OCI-M1 (cell line): Measurements from ENCODE around the gene TMEM92.

Experiments
- DNase-seq: peaks from one replicate; lab custom pipeline; 2025; lab: John Stamatoyannopoulos, UW

Gene TMEM92

DNA sequence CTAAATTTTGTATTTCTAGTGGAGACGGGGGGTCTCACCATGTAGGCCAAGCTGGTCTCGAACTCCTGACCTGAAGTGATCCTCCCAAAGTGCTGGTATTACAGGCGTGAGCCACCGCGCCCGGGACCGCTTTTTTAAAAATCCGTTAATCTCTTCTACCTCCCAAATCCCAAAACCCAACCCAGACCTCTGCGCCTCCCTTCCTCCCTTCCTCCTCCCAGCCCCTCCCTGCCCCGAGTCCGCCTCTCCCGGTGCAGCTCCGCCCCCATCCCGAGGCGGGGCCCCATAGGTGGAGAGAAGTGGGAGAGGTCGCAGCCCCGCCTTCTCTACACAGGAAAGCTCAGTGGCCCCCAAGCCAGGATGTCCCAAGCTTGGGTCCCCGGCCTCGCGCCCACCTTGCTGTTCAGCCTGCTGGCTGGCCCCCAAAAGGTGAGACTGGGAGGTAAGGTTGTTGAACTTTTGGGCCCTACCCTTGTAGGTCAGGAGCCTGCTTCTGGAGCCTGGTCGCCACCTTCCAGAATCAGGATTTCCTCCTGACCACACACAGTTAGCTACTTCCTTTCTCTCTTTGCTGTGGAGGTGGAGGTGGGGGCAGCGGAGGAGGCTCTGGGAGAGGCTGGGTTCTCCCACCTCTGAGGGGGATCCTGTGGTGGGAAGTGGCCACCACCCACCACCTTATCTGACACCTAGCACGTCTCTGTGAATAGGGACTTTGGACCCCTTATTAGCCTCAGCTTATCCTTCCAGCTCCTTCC is at the start of gene TMEM92:
Gene TMEM92 (plus strand): TSS at position 325 of the 755 bp plus-strand sequence. CDS start 36 bp downstream, at position 361.
- DNase-seq, result no peak

DNA sequence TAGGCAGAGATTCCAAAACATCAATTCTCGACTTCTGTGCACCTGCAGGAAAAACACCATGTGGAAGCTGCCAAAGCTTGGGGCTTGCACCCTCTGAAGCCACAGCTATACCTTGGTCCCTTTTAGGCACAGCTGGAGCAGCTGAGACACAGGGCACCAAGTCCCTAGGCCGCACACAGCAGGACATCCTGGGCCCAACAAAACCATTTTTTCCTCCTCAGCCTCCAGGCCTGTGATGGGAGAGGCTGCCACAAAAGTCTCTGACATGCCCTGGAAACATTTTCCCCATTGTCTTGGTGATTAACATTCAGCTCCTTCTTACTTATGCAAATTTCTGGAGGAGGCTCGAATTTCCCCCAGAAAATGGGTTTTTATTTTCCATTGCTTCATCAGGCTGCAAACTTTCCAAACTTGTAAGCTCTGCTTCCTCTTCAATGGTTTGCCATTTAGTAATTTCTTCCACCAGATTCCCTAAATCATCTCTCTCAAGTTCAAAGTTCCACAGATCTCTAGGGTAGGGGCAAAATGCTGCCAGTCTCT is 48.5 kb upstream of the TMEM92 start:
- DNase-seq, result no peak

DNA sequence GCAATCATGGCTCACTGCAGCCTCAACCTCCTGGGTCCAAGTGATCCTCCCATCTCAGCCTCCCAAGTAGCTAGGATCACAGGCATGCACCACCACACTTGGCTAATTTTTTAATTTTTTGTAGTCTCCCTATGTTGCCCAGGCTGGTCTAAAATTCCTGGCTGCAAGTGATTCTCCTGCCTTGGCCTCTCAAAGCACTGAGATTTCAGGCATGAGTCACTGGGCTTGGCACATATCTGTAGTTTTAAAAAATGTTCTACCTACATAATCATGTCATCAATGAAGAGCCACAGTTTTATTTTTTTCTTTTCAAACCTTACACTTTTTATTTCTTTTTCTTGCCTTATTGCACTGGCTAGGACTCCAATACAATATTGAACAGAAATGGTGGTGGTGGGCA is 39.7 kb upstream of the TMEM92 start:
- DNase-seq, result no peak

DNA sequence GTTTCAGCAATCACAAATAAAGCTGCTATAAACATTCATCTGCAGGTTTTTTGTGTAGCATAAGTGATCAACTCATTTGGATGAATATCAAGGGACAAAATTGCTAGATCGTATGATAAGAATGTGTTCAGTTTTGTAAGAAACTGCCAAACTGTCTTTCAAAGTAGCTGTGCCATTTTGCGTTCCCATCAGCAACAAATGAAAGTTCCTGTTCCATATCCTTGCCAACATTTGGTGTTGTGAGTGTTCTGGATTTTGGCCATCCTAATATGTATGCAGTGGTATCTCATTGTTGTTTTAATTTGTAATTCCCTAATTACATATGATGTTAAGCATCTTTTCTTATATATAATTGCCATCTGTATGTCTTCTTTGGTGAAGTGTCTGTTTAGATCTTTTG is 36.4 kb upstream of the TMEM92 start:
- no peak for DNase-seq

DNA sequence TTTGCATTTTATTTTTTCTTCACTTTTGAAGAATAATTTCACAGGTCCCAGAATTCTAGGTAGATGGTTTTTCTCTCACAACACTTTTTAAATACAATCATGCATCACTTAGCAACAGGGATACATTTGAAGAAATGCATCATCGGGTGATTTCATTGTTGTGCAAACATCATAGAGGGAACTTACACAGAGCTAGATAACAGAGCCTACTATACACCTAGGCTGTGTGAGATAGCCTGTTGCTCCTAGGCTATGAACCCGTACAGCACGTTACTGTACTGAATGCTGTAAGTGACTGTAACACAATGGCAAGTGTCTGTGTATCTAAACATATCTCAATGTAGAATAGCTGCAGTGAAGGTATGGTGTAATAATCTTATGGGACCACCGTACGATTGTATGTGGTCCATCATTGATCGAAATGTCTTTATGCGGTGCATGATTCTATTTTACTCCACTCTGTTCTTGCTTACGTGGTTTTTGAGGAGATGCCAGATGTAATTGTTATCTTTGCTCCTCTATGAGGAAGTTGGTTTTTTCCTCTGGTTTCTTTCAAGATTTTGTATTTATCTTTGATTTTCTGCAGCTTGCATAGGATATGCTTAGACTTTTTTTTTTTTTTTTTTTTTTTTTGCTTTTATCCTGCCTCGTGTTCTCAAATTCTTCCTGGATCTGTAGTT is 35.5 kb upstream of the TMEM92 start:
- DNase-seq, result peak; percentile 56

DNA sequence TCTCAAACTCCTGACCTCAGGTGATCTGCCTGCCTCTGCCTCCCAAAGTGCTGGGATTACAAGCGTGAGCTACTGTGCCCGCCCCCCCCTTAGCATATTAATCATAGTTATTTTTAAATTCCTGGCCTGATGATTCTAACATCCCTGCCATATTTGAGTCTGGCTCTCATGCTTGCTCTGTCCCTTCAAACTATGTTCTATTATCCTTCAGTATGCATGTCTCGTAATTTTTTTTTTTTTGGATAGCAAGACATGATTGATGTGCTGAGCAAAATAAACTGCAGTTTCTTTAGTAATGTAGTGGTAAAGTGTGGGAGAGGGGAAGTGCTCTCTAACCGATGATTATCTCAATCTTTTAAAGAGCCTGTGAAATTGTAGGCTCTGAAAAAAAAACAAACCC is 34.3 kb upstream of the TMEM92 start:
- DNase-seq, result no peak

DNA sequence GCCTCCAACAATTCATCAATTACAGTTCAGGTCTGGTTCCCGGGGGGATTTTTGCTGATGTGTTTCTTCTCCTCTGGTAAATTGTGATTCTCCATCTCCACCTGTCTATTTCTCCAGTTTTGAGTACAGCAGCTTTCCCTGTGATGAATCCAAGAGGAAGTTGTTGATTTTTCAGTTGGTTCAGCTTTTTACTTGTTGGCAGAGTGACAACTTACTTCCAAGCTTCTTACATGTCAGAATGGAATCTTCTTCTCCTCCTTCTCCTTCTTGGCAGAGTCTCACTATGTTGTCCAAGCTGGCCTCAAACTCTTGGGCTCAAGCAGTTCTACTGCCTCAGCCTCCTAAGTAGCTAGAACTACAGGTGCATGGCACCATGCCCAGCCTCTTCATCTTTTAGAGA is 33.4 kb upstream of the TMEM92 start:
- DNase-seq, result no peak

DNA sequence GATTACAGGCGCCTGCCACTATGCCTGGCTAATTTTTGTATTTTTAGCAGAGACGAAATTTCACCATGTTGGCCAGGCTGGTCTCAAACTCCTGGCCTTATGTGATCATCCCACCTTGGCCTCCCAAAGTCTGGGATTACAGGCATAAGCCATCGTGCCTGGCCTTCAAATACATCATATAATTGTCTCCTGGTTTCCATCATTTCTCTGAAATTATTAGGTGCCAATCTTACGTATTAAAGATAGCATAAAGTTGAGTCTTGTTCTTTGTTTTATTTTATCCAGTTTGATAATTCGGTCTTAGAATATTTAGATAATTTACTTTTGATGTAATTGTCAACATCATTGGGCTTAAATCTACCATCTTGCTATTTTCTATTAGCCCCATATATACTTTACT is 32.8 kb upstream of the TMEM92 start:
- no peak for DNase-seq

DNA sequence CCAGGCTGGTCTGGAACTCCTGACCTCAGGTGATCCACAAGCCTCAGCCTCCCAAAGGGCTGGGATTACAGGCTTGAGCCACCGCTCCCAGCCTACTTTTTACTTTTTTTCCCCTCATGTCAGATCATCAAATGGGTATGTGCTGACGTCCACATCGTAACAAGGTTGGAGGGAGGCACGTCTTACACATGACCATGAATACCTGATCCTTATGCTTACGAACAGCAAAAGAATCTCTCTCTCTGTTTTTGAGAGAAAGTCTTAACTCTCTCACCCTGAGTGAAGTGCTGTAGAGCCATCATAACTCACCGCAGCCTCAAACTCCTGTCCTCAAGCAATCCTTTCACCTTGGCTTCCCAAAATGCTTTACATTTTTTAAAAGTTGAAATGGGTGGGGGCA is 29.5 kb upstream of the TMEM92 start:
- no peak for DNase-seq

DNA sequence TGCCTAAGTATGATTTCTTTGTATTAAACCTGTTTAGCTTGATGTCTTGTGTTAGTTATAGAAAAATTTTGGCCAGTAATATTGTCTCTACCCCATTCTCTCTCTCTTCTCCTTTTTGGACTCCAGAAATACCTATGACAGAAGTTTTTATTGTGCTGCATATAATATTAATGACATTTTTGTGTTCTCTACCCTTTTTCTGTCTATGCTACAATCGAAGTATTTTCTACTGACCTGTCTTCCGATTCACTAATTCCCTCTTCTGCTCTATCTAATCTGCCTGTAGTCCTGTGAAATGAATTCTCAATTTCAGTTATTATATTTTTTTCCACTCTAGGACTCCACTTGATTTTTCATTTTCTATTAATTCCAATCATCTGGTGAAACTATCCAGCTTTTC is 26.0 kb upstream of the TMEM92 start:
- DNase-seq, result no peak

DNA sequence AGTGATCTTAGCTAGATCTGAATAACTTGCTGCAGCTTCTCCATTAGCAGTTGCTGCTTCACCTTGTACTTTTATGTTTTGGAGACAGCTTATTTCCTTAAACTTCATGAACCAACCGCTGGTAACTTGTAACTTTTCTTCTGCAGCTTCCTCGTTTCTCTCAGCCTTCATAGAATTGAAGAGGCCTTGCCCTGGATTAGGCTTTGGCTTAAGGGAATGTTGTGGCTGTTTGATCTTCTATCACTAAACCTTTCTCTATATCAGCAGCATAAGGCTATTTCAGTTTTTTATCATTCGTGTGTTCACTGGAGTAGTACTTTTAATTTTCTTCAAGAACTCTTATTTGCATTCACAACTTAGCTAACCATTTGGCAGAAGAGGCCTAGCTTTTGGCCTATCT is 21.5 kb upstream of the TMEM92 start:
- no peak for DNase-seq

DNA sequence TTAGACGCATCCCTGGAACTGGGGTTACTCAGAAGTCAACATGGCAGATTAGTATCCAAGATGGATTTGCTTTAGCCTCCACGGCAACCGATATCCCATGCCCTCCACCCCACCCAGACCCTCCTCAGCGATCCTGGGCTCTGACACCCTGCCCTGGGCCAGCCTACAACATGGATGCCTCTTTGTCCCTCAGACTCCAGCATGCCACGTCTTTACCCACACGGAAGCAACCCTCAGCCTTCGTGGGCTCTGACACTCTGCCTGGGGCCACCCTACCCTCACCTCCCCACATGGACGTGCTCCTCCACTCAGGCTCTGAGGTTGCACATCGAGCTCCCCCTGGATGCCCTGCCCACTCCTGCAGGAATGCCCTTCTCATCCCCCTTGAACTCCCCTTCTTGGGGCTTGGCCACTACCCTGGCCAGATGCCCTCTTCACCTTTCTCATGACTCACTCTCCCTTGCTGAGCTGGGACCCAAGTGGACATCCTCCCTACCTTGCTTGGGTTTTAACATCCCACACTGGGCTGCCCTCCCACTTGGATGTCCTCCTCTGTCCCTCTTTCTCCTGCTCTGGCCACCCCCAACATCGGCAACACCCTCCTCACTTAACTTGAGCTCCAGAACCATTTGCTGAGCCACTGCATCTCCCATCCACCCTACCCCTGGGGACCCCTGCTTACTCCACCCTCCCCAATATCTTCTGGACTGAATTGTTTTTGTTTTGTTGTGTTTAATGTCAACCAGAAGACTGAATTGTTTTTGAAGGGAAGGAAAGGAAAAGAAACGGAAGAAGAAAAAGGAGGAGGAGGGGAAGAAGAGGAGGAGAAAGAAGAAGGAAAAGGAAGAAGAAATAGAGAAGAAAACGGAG is 18.3 kb upstream of the TMEM92 start:
- DNase-seq, result no peak

DNA sequence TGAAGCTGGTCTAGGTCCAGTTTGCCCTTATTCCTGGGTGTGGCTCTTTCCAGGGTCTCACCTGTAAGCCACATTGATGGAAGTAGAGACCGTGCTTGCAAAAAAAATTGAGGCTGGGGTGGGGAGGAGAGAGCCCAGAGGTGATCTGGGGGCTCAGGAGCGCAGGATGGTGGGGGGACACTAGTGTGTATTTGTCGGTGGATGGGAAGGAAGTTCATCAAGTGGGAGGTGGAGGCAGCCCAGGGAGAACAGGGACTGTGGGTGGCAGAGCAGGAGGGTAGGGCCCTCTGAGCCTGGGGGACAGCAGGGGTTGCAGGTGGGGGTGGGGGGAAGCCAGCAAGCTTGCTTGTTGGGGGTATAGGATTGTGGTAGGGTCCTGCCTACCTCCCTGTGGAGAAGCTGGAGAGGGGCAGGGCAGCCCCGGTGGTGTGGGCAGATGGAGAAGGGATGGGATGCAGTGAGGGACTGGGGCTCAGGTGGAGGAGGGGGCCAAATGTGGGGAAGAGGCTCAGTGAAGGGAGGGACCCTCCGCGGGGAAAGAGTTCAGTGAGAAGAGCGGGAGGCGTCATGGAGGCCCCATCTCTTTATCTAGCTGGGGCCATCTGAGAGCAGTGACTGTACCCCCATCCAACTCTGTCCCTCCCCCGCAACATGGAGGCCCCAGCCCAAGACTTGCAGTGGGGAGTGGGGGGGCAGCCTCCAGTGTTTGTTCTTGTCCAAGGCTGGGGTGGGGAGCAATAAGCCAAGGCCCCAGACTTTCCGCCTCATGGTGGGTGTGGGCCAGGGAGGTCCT is 17.2 kb upstream of the TMEM92 start:
- no peak for DNase-seq

DNA sequence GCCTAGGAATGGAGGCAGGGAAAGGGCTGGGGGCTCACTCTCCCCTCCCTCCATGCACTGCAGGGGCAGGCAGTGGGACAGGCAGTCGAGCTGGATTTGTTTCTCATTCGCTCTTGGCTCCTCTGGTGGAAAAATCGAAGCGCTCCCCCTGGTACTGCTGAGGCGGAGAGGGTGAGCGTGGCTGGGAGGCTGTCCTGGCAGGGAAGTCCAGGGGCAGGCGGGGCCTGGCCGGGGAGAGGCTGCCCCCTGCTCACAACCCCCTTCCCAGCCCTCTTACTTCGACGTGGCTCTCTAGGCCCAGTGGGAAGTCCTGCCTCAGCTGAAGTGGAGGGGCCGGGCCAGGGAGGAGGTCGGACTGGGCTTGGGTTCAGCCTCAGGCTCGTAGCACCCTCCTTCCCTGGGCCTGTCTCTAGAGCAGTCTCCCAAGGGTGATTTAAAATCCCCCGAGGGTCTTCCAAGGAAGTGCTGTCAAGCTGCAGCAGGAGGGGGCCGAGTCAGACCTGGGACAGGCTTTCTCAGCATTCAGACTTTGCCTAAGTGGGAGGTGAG is 16.5 kb upstream of the TMEM92 start:
- no peak for DNase-seq

DNA sequence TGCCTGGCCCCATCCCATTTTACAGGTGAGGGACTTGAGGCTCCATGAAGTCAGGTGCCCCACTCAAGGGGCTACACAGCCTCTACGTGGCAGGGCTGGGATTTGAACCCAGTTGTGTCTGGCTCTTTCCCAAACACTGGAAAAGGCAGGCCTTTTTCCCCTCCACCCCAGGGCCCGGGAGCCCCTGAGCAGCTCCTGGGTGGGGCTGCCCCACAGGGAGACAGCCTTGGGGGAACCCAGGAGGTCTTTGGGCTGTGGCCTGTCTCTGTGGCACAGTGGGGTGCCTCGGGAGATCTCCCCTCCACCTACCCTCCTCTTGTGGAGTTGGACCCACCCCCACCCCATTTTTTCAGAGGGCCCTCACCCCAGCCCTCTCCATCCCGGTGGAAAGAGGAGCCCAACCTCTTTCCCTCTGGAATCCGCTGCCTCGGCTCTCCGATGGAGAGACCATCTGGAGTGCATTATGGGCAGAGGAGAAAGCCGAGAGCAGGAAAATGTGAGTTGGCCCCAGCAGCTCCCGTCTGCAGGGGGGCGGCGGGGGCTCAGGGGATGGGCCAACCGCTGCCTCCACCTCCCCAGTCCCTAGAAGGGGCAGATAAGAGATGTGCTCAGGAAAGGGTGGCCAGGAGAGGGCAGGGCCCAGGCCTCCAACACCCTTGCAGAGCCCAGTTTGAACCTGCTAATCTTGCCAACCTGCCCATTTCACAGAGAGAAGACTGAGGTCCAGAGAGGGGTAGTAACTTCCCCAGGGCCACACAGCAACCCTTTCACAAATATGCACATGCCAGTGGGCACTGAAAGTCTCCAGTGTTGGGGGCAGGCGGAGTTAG is 15.4 kb upstream of the TMEM92 start:
- no peak for DNase-seq

DNA sequence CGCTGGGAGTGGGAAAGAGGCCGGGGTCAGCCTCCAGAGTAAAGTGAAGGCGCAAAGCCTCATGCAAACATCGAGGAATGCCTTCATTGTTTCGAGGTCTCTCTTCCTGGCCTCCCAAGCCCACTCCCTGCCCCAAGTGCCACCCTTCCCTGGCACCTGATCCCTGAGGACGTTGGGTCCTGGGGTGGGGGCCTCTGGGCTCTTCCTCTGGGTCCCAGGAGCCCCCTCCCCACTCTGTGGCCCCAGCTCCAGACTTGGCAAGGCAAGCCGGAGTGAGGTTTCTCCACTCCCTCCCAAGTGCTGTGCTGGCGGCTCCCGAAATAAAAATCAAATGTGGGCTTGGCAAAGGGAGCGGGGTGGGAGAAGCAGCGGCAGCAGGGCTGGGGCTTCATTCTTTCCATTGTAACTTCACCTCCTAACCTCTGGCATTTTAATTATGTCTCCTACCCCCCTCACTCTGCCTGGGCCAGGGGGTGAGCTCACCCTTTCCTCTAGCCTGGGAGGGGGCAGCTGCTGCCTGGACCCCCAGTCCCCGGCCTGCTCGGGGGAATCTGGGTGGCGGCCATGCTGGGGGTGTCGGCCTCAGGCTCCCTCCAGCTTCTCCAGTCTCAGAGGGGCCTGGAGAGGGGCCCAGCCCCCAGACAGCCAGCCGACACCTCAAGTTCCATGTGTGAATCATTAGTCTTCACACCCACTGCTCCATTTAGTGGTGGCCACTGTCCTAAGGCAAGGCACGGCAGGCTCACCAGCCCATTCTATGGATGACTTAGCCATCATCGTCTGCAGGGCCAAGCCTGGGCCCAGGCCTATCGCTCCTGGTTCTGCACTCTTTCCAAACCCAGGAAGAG is 14.6 kb upstream of the TMEM92 start:
- no peak for DNase-seq

DNA sequence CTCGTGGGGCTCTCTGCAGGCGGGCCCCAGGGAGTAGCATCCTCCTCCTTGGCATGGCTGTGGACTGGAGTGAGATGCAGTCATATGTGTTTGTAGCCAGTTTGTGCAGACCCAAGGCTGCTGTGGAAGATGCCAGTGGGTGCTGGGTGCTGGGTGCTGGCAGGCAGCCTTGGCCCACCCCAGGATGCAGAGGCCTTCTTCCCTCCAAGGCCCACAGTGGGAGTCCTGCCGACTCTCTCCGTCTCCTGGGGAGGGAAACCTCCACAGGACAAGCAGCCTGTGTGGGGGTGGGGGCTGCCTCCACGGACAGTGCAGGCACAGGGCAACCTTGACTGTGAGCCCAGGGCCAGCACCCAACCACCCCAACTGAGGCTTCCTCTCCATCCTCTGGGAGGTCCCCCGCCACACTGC is 13.8 kb upstream of the TMEM92 start:
- no peak for DNase-seq

DNA sequence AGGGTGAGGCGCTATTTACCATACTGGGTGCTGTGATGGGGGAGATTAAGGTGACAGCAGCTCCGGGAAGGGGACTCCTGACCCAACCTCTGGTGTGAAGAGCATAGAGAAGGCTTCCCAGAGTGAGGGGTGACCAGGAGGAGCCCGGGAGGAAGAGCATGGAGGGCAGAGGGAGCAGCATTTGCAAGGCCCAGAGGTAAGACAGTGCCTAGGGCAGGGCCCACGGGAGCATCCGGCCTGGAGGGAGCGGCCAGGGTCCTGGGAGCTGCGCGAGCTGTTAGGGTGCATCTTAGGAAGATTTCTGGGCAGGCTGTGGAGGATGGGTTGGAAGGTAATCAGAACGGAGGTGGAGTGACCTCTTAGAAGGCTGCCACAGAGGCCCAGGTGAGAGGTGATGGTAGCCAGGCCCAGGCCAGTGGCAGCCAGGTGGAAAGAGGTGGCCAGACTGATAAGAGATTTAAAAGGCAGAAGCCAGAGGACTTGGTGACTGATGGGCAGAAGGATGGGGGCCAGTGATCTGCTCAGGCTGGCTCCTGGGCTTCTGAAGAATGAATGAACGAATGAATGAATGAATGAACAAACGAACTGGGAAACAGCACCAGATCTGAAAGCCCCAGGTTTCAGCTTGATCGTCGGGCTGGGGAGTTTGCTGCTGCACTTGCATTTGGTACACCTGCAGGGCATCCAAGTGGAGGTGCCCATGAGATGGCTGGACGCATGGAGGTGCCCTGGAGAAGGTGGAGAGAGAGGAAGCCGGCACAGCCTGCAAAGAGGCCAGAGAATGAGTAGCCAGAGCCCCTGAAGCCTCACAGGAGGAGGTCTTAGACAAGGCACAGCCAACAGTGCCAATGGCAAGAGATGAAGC is 13.0 kb upstream of the TMEM92 start:
- DNase-seq, result no peak
